BLaER1 treated with 17β-estradiol and CSF1 and Interleukin-3, amounts not matched to agents 10 nM and 100 nM (cell line): ENCODE data around the gene ASXL3.

Experiments used
- H3K27ac ChIP-seq, 11 experiments: shearing (Covaris generic); formaldehyde crosslinking; 2 replicates each; pipeline ENCODE4 v1.8.1; 2022
- H3K27me3 ChIP-seq, 11 experiments: shearing (Covaris generic); formaldehyde crosslinking; 2 replicates each; pipeline ENCODE4 v1.8.1; 2022
- H3K36me3 ChIP-seq, 11 experiments: shearing (Covaris generic); formaldehyde crosslinking; 2 replicates each; pipeline ENCODE4 v1.8.1; 2022
- H3K4me1 ChIP-seq, 10 experiments: shearing (Covaris generic); formaldehyde crosslinking; 2 replicates each; pipeline ENCODE4 v1.8.1; 2022
- H3K4me2 ChIP-seq, 11 experiments: shearing (Covaris generic); formaldehyde crosslinking; 2 replicates each; pipeline ENCODE4 v1.8.1; 2022
- H3K4me3 ChIP-seq, 10 experiments: shearing (Covaris generic); formaldehyde crosslinking; 2 replicates each; pipeline ENCODE4 v1.8.1; 2022
- H3K9ac ChIP-seq, 11 experiments: shearing (Covaris generic); formaldehyde crosslinking; 2 replicates each; pipeline ENCODE4 v1.8.1; 2022
- H3K9me3 ChIP-seq, 11 experiments: shearing (Covaris generic); formaldehyde crosslinking; replicated peaks in 1 of 11; 2 replicates each; pipeline ENCODE4 v1.8.1; 2022
- H4K20me1 ChIP-seq, 11 experiments: shearing (Covaris generic); formaldehyde crosslinking; 2 replicates each; pipeline ENCODE4 v1.8.1; 2022
- Cebpa-rat ChIP-seq, 11 experiments: shearing (Covaris generic); IDR thresholded peaks; 2 replicates each; pipeline ENCODE4 v1.8.1; 2022

ASXL3 gene

GRCh38 chr18:33579349-33580215 lies 1.6 kb downstream of the ASXL3 start:
- no peak for TF ChIP-seq Cebpa-rat (IDR thresholded peaks at IDR 0.05)
- Histone ChIP-seq H4K20me1 (no peaks in the 10 kb centered on the region), H3K4me2 (peak overlapping the region in 9 of 11 experiments; percentile 61 to 85 (median 75); a peak in 15 of 22 replicates), H3K4me3 (peak overlapping the region in 4 of 10 experiments; percentile 65 to 72 (median 68); a peak in 7 of 20 replicates), H3K27me3 (peaks cover 13 to 26% (median 21%) of the 10 kb centered on the region in 11 experiments), H3K9ac (no peak overlapping the region), H3K4me1 (peaks cover 9 to 38% (median 15%) of the 10 kb centered on the region in 10 experiments; a peak in 19 of 20 replicates), H3K9me3 (peaks cover 0 to 9% (median 5%) of the 10 kb centered on the region in 11 experiments; a peak in 10 of 22 replicates), H3K27ac (no peak overlapping the region), H3K36me3 (no peaks in the 10 kb centered on the region)

GRCh38 chr18:33580546-33580945 lies 2.5 kb downstream of the ASXL3 start:
- H4K20me1 ChIP-seq = no peaks in the 10 kb centered on the region
- no peaks in the 10 kb centered on the region for H3K36me3 ChIP-seq
- H3K9ac ChIP-seq = no peak overlapping the region
- H3K27me3 ChIP-seq = peaks cover 13 to 26% (median 21%) of the 10 kb centered on the region in 11 experiments
- TF ChIP-seq Cebpa-rat (IDR thresholded peaks at IDR 0.05) = no peak
- no peak overlapping the region for H3K27ac ChIP-seq
- peaks cover 9 to 38% (median 15%) of the 10 kb centered on the region in 10 experiments; a peak in 19 of 20 replicates for H3K4me1 ChIP-seq
- H3K9me3 ChIP-seq = peaks cover 0 to 9% (median 5%) of the 10 kb centered on the region in 11 experiments; a peak in 10 of 22 replicates
- H3K4me3 ChIP-seq = no peak overlapping the region
- H3K4me2 ChIP-seq = no peak overlapping the region

- Histone ChIP-seq H3K27me3 (peaks cover 13 to 26% (median 21%) of the 10 kb centered on the region in 11 experiments), H3K4me3 (no peak overlapping the region)
Observed at GRCh38 chr18:33581856-33582255, 3.8 kb downstream of the ASXL3 start.

GRCh38 chr18:33583901-33584300 lies 5.9 kb downstream of the ASXL3 start:
- no peak overlapping the region for H3K9ac ChIP-seq
- no peaks in the 10 kb centered on the region for H4K20me1 ChIP-seq
- H3K4me3 ChIP-seq = no peak overlapping the region
- peaks cover 0 to 22% (median 14%) of the 10 kb centered on the region in 11 experiments; a peak in 15 of 22 replicates for H3K9me3 ChIP-seq
- TF ChIP-seq Cebpa-rat (IDR thresholded peaks at IDR 0.05) = no peak
- peak overlapping the region in 3 of 11 experiments; percentile 5 to 15 (median 12); a peak in 2 of 22 replicates for H3K4me2 ChIP-seq
- H3K27me3 ChIP-seq = peaks cover 6 to 14% (median 10%) of the 10 kb centered on the region in 11 experiments; a peak in 21 of 22 replicates
- H3K36me3 ChIP-seq = no peaks in the 10 kb centered on the region
- no peak overlapping the region for H3K27ac ChIP-seq
- H3K4me1 ChIP-seq = peaks cover 0 to 17% (median 1%) of the 10 kb centered on the region in 10 experiments; a peak in 4 of 20 replicates

More at GRCh38 chr18:33581856-33582255, 3.8 kb downstream of the ASXL3 start:
- Histone ChIP-seq H3K9me3 (peaks cover 0 to 10% (median 5%) of the 10 kb centered on the region in 11 experiments; a peak in 12 of 22 replicates), H3K9ac (no peak overlapping the region), H4K20me1 (no peaks in the 10 kb centered on the region), H3K36me3 (no peaks in the 10 kb centered on the region), H3K4me1 (peaks cover 7 to 28% (median 11%) of the 10 kb centered on the region in 10 experiments; a peak in 19 of 20 replicates), H3K4me2 (peak overlapping the region in 2 of 11 experiments; percentile 8 to 20; a peak in 3 of 22 replicates), H3K27ac (no peak overlapping the region)
- no peak for TF ChIP-seq Cebpa-rat (IDR thresholded peaks at IDR 0.05)

GRCh38 chr18:33584548-33585430 lies 6.8 kb downstream of the ASXL3 start:
- Histone ChIP-seq H3K9ac (no peak overlapping the region), H3K4me1 (peaks cover 0 to 17% (median 0%) of the 10 kb centered on the region in 10 experiments; a peak in 4 of 20 replicates), H3K36me3 (no peaks in the 10 kb centered on the region), H3K4me3 (no peak overlapping the region), H3K4me2 (no peak overlapping the region), H3K27ac (no peak overlapping the region), H4K20me1 (no peaks in the 10 kb centered on the region), H3K9me3 (peaks cover 0 to 22% (median 14%) of the 10 kb centered on the region in 11 experiments; a peak in 15 of 22 replicates), H3K27me3 (peaks cover 0 to 5% (median 1%) of the 10 kb centered on the region in 11 experiments; a peak in 10 of 22 replicates)
- no peak for TF ChIP-seq Cebpa-rat (IDR thresholded peaks at IDR 0.05)

GRCh38 chr18:33585431-33585775 lies 7.4 kb downstream of the ASXL3 start:
- Histone ChIP-seq H3K27me3 (no peaks in the 10 kb centered on the region), H3K4me1 (peaks cover 0 to 17% (median 0%) of the 10 kb centered on the region in 10 experiments; a peak in 4 of 20 replicates), H3K9me3 (peaks cover 0 to 22% (median 14%) of the 10 kb centered on the region in 11 experiments; a peak in 15 of 22 replicates), H3K36me3 (no peaks in the 10 kb centered on the region), H3K4me2 (no peak overlapping the region), H3K4me3 (no peak overlapping the region), H3K9ac (no peak overlapping the region), H4K20me1 (no peaks in the 10 kb centered on the region), H3K27ac (no peak overlapping the region)
- TF ChIP-seq Cebpa-rat (IDR thresholded peaks at IDR 0.05) = no peak

- Histone ChIP-seq H3K4me3 (no peak overlapping the region), H4K20me1 (no peaks in the 10 kb centered on the region), H3K9me3 (peaks cover 0 to 22% (median 14%) of the 10 kb centered on the region in 11 experiments; a peak in 15 of 22 replicates), H3K36me3 (no peaks in the 10 kb centered on the region), H3K27me3 (no peaks in the 10 kb centered on the region), H3K27ac (no peak overlapping the region), H3K9ac (no peak overlapping the region), H3K4me2 (no peak overlapping the region), H3K4me1 (peaks cover 0 to 9% (median 2%) of the 10 kb centered on the region in 10 experiments; a peak in 5 of 20 replicates)
- TF ChIP-seq Cebpa-rat (IDR thresholded peaks at IDR 0.05) = no peak
Observed at GRCh38 chr18:33588361-33588760, 10.3 kb downstream of the ASXL3 start.

GRCh38 chr18:33593261-33593660 lies 15.2 kb downstream of the ASXL3 start:
- Histone ChIP-seq H3K36me3 (no peaks in the 10 kb centered on the region), H3K27me3 (no peaks in the 10 kb centered on the region), H3K9me3 (peaks cover 0 to 5% (median 4%) of the 10 kb centered on the region in 11 experiments; a peak in 13 of 22 replicates), H3K4me2 (no peak overlapping the region), H3K27ac (no peak overlapping the region), H3K4me1 (peaks cover 0 to 5% (median 0%) of the 10 kb centered on the region in 10 experiments; a peak in 2 of 20 replicates), H4K20me1 (no peaks in the 10 kb centered on the region), H3K4me3 (no peak overlapping the region), H3K9ac (no peak overlapping the region)
- TF ChIP-seq Cebpa-rat (IDR thresholded peaks at IDR 0.05) = no peak
